Right lobe of liver (tissue), 6 donors: ENCODE measurements around the gene SMIM44. TPM values are rescaled to one million over a fixed set of nuclear protein-coding genes. Genes with fewer than 3 reads are reported as not detected.

Experiments used
- ATAC-seq, 4 donors: fragments of 200-7000 bp; cut with Tn5 transposase; one replicate each; pipeline ENCODE4 v1.9.1; 2020; ENCODE audit warnings: mild to moderate bottlenecking in 4 of 4, moderate library complexity in 4 of 4
- DNase-seq, 3 donors: peaks; one replicate each; pipeline ENCODE4 v3.0.0-alpha.2; 2020
- H3K27ac ChIP-seq, 3 donors: fragments of 200-600 bp; one replicate each; pipeline ENCODE4 v1.8.0; 2022
- H3K27me3 ChIP-seq, 2 donors: fragments of 200-600 bp; one replicate each; pipeline ENCODE4 v1.8.0; 2022
- H3K36me3 ChIP-seq, 4 donors: fragments of 200-600 bp; sonication (generic) in 1 of 4; one replicate each; pipeline versions ENCODE4 v1.5.1 to v1.8.0; 2017 to 2022; ENCODE audit warnings: control low read depth in 1 of 4
- H3K4me1 ChIP-seq, 4 donors: fragments of 200-600 bp; sonication (generic) in 1 of 4; one replicate each; pipeline versions ENCODE4 v1.5.1 to v1.8.0; 2017 to 2022; ENCODE audit warnings: control low read depth in 1 of 4
- H3K4me3 ChIP-seq, 3 donors: fragments of 200-600 bp; one replicate each; pipeline ENCODE4 v1.8.0; 2022
- H3K9me3 ChIP-seq, 4 donors: fragments of 200-600 bp; sonication (generic) in 1 of 4; one replicate each; pipeline versions ENCODE4 v1.5.1 to v1.8.0; 2017 to 2022; ENCODE audit warnings: control low read depth in 1 of 4
- POLR2A ChIP-seq: fragments of 450-650 bp; IDR thresholded peaks from one replicate; pipeline ENCODE4 v1.6.1; 2017; ENCODE audit warnings: antibody characterized with exemption, mild to moderate bottlenecking
- WGBS: methylation state at CpG from one replicate; pipeline ENCODE4 v1.1.6; 2018; ENCODE audit warnings: low coverage, low lambda C conversion rate; ENCODE audit not compliant: insufficient coverage; ENCODE audit errors: missing lambda C conversion rate; 5-methylcytosine and 5-hydroxymethylcytosine counted together
- intact Hi-C, 2 donors: fragments of 100-400 bp; cut with DNase I; formaldehyde crosslinking; loops; one replicate each; pipeline versions ENCODE4 v1.11.2 to v1.14.1; 2022
- total RNA-seq, 6 experiments: library from RNA; depleted of rRNA in 2 of 6; stranded (reverse); fragments of >200 nt in 2 of 6; fragmentation: NEBNext Ultra II Directional in 3 of 6; extraction: Animal tissue kit (Norgen Biotek cat#: 25700) in 3 of 6; gene quantifications; one replicate each; pipeline versions ENCODE4 v1.1.0 to v1.2.4, GENCODE V29; 2016 to 2023
- TF ChIP-seq, protein P1 (sequence below), 4 donors: fragments of 200-600 bp in 3 of 4; fragments of 450-650 bp in 1 of 4; IDR thresholded peaks; one replicate each; pipeline versions ENCODE4 v1.5.1 to v1.8.0; 2016 to 2022; ENCODE audit warnings: antibody characterized with exemption in 4 of 4, mild to moderate bottlenecking in 2 of 4
- donor health status: DM: no; HTN: yes; CAD: no.
- donor health status: DM: no; HTN: no; CAD: no.
- donor health status: DM: no; HTN: no; CAD: no.
- donor health status: DM: no; HTN: yes; CAD: no.
- donor health status: DM: no; HTN: yes; CAD: no.

The SMIM44 gene
- total RNA-seq, 6 experiments from 2014 or later: not detected

DNA sequence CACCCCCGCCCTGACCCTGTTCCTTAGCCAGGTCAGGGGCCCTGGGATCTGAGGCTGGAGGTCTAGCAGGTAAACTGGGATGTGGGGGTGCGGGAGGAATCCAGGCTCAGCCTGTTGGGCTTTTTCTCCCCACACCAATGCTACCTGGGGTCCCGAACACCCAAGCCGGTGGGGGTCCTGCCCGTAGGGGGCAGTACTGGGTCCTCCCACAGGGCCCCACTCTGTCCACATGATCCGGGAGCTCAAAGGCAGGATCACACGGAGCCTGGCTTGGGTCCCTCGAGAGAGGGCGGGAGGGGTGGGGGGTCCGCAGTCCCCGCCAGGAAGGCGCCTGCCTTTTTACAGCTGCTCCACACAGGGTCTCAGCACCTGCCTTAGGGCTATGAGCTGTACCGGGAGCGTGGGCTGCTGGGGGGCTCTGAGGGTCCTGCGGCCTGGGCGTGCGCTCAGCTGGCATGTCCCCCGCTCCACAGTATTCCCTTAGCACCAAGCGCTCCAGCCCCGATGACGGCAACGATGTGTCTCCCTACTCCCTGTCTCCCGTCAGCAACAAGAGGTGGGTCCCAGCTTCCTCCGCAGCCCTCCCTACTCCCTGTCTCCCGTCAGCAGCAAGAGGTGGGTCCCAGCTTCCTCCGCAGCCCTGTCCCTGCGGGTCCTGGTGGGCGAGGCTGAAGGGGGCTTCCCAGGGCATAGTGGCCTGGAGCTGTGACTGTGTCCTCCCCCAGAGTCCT, 43.4 kb upstream of the SMIM44 start:
- Histone ChIP-seq H3K36me3 (peaks cover 5 to 42% (median 15%) of the 10 kb centered on the region in 4 donors), H3K4me3 (no peak overlapping the region), H3K4me1 (peaks cover 0 to 13% (median 0%) of the 10 kb centered on the region in 4 donors), H3K9me3 (no peaks in the 10 kb centered on the region), H3K27me3 (no peaks in the 10 kb centered on the region), H3K27ac (no peak overlapping the region)
- DNase-seq (no peak), ATAC-seq (no peak)
- TF ChIP-seq POLR2A: no peak
- TF ChIP-seq, protein P1, sequence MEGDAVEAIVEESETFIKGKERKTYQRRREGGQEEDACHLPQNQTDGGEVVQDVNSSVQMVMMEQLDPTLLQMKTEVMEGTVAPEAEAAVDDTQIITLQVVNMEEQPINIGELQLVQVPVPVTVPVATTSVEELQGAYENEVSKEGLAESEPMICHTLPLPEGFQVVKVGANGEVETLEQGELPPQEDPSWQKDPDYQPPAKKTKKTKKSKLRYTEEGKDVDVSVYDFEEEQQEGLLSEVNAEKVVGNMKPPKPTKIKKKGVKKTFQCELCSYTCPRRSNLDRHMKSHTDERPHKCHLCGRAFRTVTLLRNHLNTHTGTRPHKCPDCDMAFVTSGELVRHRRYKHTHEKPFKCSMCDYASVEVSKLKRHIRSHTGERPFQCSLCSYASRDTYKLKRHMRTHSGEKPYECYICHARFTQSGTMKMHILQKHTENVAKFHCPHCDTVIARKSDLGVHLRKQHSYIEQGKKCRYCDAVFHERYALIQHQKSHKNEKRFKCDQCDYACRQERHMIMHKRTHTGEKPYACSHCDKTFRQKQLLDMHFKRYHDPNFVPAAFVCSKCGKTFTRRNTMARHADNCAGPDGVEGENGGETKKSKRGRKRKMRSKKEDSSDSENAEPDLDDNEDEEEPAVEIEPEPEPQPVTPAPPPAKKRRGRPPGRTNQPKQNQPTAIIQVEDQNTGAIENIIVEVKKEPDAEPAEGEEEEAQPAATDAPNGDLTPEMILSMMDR (IDR thresholded peaks at IDR 0.05): no peak
- 90% methylated on average over 4 of the region's 28 CpGs for WGBS
- intact Hi-C loops: no loop called here

DNA sequence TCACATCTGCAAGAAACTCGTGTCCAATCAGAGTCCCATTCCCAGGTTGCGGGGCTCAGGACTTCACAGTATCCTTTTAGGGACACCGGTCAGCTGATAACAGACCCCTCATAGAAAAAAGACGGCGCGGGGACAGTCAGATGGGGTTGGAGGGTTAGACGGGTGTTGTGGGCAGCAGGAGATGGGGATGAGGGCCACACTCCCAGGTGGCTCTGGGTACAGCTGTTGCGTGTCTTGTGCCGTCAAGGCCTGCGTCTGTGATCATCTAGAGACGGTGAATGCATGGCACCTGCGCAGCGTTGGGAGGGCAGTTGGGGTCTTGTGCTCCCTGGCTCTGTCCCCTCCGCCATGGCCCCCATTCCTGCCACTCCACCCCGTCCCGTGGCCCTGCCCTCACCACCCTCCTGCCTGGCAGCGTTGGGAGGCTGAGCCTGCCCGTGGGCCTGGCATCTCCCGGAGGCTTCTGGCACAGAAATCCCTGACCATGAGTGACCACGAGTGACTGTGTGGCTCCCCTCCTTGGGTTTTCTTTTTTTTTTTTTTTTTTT, 41.7 kb upstream of the SMIM44 start:
- no peak for TF ChIP-seq POLR2A
- TF ChIP-seq, protein P1 (IDR thresholded peaks at IDR 0.05): no peak
- no peak for ATAC-seq
- H3K27ac ChIP-seq: no peak overlapping the region
- intact Hi-C loops: no loop called here
- peaks cover 0 to 13% (median 0%) of the 10 kb centered on the region in 4 donors for H3K4me1 ChIP-seq
- WGBS: 98% methylated on average over 6 of the region's 20 CpGs
- peak in 2 of 3 donors; percentile 19 to 52 for DNase-seq
- no peaks in the 10 kb centered on the region for H3K9me3 ChIP-seq
- peaks cover 5 to 31% (median 11%) of the 10 kb centered on the region in 4 donors for H3K36me3 ChIP-seq
- no peaks in the 10 kb centered on the region for H3K27me3 ChIP-seq
- no peak overlapping the region for H3K4me3 ChIP-seq

DNA sequence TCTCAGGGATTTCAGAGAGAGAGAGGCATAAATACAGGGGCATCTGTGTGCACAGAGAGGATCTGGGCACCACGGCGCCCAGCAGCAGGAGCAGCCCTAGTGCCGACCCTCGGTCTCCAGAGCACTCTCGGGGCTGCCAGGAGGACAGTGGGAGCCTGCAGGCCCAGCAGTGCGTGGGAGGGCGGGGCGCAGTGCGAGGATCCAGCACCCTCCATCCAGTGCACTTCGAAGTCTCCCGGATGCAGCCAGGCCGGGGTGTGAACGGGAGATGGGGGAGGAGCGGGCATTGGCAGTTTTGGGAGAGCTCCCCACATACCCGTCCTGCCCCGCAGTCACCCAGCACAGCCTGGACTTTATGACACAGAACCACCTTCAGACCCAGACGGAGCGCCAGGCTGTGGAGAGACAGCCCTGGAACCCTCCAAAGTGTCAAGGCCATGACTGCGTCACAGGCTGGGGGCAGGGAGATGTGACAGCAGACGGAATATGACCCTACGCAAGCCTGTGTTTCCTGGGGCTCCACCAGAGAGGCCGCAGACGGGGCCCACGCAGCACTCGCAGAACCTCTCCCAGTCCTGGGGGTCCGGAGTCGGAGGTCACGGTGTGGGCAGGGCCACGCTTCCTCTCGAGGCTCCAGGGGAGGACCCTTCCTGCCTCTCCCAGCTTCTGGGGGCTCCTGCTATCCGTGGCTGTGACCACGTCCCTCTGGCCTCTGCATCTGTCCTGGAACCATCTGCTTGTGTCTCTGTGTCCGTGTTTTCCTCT, 41.0 kb upstream of the SMIM44 start:
- intact Hi-C loops: no loop called here
- Histone ChIP-seq H3K27me3 (no peaks in the 10 kb centered on the region), H3K4me3 (no peak overlapping the region), H3K27ac (peak overlapping the region in 1 of 3 donors; percentile 33), H3K36me3 (peaks cover 5 to 35% (median 11%) of the 10 kb centered on the region in 4 donors), H3K4me1 (peaks cover 0 to 13% (median 0%) of the 10 kb centered on the region in 4 donors), H3K9me3 (no peaks in the 10 kb centered on the region)
- no peak for TF ChIP-seq POLR2A
- TF ChIP-seq, protein P1 (IDR thresholded peaks at IDR 0.05): no peak
- DNase-seq (peak in 2 of 3 donors; percentile 16 to 70), ATAC-seq (peak in 1 of 4 donors; percentile 82)
- WGBS: 94% methylated on average over 6 of the region's 33 CpGs

DNA sequence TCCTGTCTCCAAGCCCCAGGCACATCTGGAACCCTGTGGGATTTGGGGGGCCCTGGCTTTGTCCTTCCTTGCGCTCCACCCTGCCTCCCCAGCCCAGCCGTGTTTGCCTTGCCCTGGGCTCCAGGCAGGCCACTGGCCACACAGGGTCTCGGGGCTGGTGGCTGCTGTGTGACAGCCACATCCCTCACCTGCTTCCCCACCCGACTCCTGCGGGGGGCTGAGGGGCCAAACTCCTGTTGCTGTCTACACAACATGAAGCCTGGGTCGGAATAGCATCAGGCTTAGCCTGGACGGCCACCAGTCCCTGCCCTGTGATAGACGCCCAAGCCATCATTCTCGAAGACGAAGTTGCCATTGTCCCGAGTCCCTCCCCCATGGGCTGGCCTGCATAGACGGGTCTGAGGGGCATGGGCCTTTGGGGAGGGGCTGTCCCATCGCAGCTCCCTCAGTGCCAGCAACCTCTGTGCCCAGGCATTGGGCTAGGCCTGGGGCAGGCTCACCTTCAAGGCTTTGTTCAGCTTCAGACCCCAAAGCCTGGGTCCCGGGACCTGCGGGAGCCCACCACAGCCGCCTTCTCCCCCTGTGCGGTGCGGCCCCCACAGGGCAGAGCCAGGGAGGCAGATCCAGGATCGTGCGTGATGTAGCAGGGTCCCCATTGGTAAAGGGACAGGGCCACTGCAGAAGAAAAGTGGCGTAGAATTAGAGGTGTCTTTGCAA, 40.3 kb upstream of the SMIM44 start:
- Histone ChIP-seq H3K4me1 (peaks cover 0 to 15% (median under 1%) of the 10 kb centered on the region in 4 donors), H3K27ac (peak overlapping the region in 1 of 3 donors; percentile 33), H3K27me3 (no peaks in the 10 kb centered on the region), H3K9me3 (no peaks in the 10 kb centered on the region), H3K4me3 (no peak overlapping the region), H3K36me3 (peaks cover 5 to 39% (median 11%) of the 10 kb centered on the region in 4 donors)
- 92% methylated on average over 2 of the region's 21 CpGs for WGBS
- no peak for TF ChIP-seq POLR2A
- TF ChIP-seq, protein P1 (IDR thresholded peaks at IDR 0.05): no peak
- intact Hi-C loops: no loop called here
- ATAC-seq (no peak), DNase-seq (no peak)
